Hematopoietic multipotent progenitor cell treated with erythropoietin and hydrocortisone succinate and interleukin-3 and kit ligand, for 17 days (in vitro differentiated cells): ENCODE results near the gene NEU3.
"Not testable (repeated sequence)": the region's sequence is repeated elsewhere in the genome, so short reads cannot be mapped to it uniquely, and the experiment has no call there.

ENCODE experiments used
- DNase-seq: peaks from one replicate; pipeline ENCODE4 v3.0.0-alpha.2; 2015; ENCODE audit warnings: low spot score

NEU3 gene

GRCh38 chr11:75029836-75030631, 41.3 kb downstream of the NEU3 start:
- DNase-seq = no peak

GRCh38 chr11:75031224-75031753, 42.6 kb downstream of the NEU3 start:
- peak; percentile 17 for DNase-seq

GRCh38 chr11:75031771-75032549, 43.2 kb downstream of the NEU3 start:
- peak; percentile 71 for DNase-seq

- no peak for DNase-seq
Observed at GRCh38 chr11:75032550-75032935, 43.8 kb downstream of the NEU3 start.

DNA sequence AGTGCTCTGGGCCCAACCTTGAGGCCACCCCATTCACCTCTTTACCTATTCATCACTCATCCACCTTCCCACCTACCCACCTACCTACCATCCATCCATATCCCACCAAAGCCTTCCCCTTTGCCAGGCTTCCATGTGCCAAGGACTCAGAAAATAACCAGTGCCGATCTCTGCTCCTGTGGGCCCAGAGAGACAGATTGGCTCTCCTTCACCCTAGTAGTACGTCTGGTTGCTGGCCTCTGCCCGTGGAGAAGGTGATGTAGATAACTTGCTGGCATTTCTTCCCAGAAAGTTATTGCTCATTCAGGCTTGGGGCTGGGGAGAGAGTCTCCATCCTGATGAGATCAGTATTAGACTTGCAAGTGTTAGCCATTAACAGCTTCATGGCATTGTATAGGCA, 45.2 kb downstream of the NEU3 start:
- DNase-seq = no peak

DNA sequence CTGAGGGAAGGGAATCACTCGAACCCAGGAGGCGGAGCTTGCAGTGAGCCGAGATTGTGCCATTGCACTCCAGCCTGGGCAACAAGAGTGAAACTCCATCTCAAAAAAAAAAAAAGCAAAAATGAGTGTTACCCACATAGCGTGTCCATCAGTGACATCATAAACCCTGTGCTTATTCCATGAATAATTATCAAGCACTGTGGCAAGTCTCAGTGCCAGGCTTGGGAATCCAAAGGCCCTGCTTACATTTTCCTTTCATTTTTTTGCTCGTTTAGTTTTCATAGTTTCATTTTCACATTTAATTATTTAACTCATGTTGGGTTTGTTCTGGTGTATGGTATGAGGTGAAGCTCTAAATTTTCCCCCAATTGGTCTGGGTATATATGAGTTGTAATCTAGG, 46.5 kb downstream of the NEU3 start:
- no peak for DNase-seq

DNA sequence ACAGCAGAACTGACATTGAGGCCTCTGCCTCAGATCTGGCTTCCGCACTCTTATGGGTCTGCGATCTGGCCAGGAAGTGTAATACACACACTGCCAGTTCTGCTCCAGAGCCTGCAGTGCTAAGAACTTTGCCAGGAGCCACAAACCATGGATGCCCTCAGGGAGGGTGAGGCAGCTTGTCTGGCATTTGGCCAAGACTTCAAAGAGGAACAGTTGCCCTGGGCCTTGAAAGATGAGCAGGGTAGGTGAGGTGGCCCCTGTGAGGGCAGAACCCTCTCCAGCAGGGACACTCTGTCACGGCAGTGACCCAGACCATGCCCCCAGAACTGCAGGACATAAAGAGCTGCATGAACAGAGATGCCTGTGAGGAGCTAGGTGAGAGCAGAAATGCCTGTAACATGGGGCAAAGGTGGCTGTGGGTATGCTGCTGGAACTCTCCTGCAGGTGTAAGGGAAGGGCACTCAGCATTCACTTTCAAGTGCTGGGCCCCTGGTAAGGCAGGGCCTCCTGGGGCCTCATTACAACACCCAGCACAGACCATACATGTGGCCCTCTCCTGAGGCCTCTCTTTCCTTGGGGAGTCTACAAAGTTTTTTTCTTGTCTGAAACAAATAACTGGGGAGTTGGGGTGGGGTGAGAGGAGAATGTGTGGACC, 47.3 kb downstream of the NEU3 start:
- no peak for DNase-seq

GRCh38 chr11:75040167-75040770, 51.5 kb downstream of the NEU3 start:
- DNase-seq = no peak

DNA sequence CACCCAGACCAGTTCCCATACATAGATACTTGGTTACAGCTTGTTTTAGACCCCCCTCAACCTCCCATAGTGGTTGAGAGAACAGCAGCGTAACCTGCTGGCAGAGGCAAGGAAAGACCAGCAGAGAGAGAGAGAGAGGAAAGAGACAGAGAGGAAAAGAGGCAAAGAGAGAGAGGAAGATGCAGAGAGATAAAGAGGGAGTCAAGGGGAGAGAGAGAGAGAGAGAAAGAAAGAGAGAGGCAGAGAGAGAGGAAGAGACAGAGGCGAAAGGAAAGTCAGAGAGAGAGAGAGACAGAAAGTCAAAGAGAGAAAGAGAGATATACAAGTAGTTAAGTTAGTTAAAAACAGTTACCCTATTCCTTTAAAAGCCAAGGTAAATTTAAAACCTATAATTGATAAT, 52.5 kb downstream of the NEU3 start:
- DNase-seq = no peak

GRCh38 chr11:75041821-75042220, 53.1 kb downstream of the NEU3 start:
- not testable (repeated sequence) for DNase-seq

DNA sequence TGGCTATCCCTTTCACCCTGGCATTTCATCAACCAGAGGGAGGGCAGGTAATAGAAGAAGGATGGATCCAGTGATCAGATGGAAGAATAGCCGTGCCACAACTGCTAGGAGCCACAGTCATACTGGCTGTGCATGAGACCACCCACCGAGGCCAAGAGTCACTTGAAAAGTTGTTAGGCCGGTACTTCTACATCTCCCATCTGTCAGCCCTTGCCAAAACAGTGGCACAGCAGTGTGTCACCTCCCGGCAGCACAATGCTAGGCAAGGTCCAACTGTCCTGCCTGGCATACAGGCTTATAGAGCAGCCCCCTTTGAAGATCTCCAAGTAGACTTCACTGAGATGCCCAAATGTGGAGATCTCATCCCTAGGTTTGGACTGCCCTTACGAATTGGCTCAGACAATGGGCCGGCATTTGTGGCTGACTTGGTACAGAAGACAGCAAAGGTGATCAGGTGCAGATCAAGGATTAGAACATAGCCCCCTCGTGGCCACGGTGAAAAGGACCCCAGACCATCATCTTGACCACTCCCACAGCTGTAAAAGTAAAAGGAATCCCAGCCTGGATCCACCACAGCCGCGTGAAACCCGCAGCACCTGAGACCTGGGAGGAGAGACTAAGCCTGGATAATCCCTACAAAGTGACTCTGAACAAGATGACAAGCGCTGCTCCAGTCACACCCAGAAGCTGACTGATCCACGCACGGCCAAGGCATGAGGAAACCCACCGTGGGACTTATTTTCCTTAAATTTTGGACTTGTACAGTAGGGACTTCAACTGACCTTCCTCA, 55.8 kb downstream of the NEU3 start:
- DNase-seq = not testable (repeated sequence)

GRCh38 chr11:75046668-75047067, 57.9 kb downstream of the NEU3 start:
- not testable (repeated sequence) for DNase-seq

GRCh38 chr11:75047191-75047590, 58.5 kb downstream of the NEU3 start:
- DNase-seq = no peak

DNA sequence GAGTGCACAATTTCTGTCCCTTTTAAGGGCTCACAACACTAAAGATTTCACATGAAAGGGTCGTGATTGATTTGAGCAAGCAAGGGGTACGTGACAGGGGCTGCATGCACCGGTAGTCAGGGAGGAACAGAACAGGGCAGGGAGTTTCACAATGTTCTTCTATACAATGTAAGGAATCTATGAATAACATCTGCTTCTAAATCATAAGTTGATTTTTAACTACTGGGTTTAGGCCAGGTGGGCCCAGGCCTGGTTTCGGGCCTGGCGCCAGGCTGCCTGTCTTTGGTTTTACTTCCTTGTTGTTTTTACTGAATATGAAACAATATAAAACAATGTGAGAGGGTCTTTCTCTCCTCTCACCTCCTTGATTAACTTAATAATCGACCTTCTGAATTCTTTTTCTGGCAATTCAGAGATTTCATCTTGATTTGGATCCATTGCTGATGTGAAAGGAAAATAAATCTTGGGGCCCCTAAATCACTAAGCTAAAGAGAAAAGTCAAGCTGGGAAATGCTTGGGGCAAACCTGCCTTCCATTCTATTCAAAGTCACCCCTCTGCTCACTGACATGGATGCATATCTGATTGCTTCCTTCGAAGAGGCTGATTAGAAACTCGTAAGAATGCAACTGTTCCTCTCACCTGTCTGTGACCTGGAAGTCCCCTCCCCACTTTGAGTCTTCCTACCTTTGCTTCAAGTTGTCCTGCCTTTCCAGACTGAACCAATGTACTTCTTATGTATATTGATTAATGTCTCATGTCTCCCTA, 61.0 kb downstream of the NEU3 start:
- DNase-seq = not testable (repeated sequence)

DNA sequence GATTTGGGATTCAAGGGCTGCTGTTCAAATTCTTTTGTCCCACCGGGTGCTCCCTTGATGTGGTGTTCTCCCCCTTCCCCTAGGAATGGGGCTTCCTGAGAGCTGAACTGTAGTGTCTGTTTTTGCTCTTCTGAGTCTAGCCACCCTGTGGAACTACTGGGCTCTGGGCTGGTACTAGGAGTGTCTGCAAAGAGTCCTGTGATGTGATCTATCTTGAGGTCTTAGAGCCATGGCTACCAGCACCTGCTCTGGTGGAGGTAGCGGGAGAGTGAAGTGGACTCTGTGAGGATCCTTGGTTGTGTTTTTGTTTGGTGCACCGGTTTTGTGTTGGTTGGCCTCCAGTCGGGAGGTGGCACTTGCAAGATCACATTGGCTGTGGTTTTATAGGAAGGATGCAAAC, 61.8 kb downstream of the NEU3 start:
- DNase-seq = no peak

DNA sequence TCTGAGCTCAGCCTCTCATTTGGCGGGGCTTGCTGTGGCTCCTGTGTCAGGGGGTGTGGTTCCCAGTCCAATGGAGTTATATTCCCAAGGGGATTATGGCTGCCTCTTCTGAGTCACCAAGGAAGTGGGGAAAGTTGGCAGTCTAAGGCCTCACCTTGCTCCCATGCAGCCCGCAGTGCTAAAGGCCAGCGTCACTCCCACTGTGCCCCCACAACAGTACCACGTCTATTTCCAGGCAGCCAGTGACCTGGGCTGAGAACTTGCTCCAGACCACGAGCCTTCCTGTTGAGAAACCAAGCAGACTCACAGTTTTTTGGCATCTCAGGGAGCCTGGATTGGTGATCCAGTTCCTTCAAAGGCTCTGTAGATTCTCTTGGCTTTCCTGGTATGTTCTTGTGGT, 62.3 kb downstream of the NEU3 start:
- DNase-seq = no peak

DNA sequence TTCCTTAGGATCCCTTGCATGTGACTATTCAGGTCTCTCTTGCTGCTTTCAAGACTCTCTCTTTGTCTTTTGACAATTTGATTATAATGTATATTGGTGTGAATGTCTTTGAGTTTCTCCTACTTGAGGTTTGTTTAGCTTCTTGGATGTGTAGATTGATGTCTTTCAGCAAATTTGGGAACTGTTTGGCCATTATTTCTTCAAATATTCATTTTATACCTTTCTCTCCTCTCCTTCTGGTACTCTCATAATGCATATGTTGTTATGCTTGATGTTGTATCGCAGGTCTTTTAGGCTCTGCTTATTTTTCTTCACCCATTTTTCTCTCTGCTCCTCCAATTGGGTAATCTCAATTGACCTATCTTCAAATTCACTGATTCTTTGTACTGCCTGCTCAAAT, 63.7 kb downstream of the NEU3 start:
- no peak for DNase-seq

GRCh38 chr11:75055511-75055910, 66.8 kb downstream of the NEU3 start:
- DNase-seq = no peak

DNA sequence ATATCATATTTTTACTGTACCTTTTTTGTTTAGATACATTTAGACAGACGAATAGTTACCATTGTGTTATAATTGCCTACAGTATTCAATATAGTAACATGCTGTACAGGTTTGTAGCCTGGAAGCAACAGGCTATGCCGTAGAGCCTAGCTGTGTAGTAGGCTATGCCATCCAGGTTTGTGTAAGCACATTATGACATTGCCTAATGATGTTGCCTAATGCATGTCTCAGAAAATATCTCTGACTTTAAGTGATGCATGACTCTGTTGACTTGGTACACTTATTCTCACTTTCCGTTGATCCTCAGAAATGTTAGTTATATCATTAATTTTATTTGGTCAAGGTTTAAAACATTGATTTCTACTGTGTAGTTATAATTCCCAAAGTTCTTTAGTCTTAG, 68.1 kb downstream of the NEU3 start:
- no peak for DNase-seq

DNA sequence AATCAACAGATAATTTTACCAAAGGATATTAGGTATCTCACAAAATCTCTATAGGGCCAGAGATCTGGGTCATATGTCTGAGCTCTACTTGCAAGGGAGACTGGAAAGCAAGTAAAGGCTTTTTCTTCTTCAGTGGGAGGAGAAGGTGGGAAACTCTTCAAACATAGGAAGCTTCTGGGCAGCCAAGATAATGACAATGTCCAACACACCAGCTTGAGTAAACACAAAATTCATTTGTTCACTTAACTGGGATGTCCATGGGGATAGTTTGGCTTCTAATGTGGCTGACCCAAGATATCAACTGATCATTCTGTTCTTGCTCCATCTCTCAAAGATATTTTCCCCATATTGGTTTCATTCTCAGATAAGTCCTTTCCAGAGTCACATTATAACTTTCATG, 70.6 kb downstream of the NEU3 start:
- no peak for DNase-seq
